GM20000 (cell line): Measurements from ENCODE around the gene KIF1A.
"Not testable (repeated sequence)": the region's sequence is repeated elsewhere in the genome, so short reads cannot be mapped to it uniquely, and the experiment has no call there.

Experiments
- DNase-seq: peaks from one replicate; pipeline ENCODE4 v3.0.0; 2012; ENCODE audit warnings: low spot score
- TF ChIP-seq, protein P1 (sequence below): IDR thresholded peaks from 2 replicates; pipeline ENCODE4 v1.5.1; 2012; ENCODE audit warnings: mild to moderate bottlenecking, control low read depth; ENCODE audit errors: extremely low read depth, missing control alignments

Gene KIF1A

DNA sequence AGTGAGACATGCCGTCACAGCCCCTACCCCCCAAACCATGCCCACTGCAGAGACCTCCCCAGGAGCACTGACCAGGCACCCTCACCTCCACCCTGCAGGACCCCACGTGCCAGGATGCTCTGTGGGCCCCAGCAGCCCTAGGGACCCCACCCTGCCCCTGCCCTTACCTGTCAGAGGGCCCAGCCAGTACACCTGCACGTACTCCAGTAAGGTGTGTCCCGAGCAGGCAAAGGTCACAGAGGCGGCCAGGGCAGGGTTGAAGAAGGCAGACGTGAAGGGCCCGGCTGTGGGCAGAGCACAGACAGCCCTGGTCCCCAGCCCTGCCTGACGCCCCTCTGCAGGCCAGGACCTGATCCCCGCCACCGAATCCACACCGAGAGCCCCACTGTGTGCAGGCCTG is 139.8 kb downstream of the KIF1A start:
- not testable (repeated sequence) for DNase-seq

GRCh38 chr2:240678909-240679308 is 141.1 kb downstream of the KIF1A start:
- not testable (repeated sequence) for DNase-seq

GRCh38 chr2:240678043-240678442 is 142.0 kb downstream of the KIF1A start:
- not testable (repeated sequence) for DNase-seq

DNA sequence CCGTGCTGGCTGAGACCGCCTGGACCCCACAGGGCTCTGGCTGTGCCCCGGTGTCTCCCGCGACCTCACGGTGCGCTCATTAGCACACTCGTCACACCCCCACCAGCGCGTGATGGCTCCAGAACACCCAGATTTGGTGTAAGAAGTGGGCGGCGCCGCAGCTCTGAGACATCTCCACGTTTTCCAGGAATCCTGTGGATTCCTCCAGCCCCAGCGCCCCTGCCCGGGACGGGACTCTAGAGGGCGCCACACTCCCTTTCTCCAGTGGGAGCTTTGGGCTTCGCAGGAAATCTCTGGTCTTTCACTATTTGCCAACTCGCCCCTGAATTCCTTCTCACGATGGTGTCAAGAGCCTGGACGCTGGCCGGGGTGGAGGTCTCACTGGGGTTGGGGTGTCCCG is 144.7 kb downstream of the KIF1A start:
- not testable (repeated sequence) for DNase-seq

GRCh38 chr2:240674461-240675184 is 145.4 kb downstream of the KIF1A start:
- DNase-seq: not testable (repeated sequence)

DNA sequence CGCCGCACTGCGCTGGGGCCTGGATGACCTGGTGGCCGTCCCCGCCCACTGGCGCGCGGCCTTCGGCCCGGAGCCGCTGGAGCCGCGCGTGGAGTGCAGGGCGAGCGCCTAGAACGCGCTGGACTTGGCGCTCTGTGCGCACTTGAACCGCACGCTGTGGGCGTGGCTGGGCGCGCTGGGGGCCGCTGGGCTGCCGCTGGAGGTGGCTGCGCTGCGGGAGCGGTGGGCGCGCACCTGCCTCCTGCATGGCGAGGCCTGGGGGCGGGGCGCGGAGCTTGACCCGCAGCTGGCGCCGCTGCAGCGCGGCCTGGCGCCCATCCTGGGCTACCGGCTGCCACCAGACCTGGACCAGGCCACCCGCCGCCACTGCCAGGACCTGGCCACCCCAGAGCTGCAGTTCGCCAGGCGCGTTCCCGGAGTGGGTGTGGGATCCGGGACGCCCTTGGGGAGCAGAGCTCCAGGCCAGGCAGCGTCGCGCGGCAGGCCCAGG is 147.3 kb downstream of the KIF1A start:
- TF ChIP-seq, protein P1, sequence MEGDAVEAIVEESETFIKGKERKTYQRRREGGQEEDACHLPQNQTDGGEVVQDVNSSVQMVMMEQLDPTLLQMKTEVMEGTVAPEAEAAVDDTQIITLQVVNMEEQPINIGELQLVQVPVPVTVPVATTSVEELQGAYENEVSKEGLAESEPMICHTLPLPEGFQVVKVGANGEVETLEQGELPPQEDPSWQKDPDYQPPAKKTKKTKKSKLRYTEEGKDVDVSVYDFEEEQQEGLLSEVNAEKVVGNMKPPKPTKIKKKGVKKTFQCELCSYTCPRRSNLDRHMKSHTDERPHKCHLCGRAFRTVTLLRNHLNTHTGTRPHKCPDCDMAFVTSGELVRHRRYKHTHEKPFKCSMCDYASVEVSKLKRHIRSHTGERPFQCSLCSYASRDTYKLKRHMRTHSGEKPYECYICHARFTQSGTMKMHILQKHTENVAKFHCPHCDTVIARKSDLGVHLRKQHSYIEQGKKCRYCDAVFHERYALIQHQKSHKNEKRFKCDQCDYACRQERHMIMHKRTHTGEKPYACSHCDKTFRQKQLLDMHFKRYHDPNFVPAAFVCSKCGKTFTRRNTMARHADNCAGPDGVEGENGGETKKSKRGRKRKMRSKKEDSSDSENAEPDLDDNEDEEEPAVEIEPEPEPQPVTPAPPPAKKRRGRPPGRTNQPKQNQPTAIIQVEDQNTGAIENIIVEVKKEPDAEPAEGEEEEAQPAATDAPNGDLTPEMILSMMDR: no peak
- DNase-seq: no peak

GRCh38 chr2:240672076-240672700 is 147.8 kb downstream of the KIF1A start:
- TF ChIP-seq, protein P1: no peak
- DNase-seq: no peak

DNA sequence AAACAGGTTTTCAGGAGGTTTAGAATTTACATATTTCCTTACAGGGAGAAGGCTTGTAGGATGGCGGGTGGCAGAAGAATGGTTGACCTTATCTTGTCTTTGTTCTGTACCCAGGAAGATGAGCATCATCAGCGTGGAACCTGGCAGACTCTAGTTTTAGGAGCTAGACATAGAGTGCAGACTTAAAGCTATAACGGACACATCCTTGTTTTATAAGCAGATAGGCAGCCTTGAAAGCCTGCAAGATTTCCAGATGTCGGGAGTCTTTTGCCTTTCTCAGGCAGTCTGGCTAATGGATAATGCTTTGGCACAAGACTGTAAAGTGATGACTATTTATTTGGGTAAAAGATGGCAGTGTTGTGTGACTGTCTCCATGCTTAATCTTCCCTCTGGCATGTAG is 149.1 kb downstream of the KIF1A start:
- no peak for DNase-seq
- TF ChIP-seq, protein P1: no peak

DNA sequence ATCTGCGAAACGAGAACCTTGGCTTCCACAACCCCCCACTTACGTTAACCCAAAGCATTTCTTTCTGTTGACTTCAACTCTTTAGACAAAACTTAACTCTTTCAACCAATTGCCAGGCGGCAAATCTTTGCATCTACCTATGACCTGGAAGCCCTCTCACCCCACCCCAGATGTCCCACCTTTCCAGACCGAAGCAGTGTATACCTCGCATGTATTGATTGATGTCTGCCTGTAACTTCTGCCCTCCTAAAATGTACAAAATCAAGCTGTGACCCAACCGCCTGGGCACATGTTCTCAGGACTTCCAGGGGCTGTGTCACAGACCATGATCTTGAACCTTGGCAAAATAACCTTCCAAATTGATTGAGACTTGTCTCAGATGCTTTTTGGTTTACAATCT is 149.6 kb downstream of the KIF1A start:
- no peak for DNase-seq
- TF ChIP-seq, protein P1: no peak

DNA sequence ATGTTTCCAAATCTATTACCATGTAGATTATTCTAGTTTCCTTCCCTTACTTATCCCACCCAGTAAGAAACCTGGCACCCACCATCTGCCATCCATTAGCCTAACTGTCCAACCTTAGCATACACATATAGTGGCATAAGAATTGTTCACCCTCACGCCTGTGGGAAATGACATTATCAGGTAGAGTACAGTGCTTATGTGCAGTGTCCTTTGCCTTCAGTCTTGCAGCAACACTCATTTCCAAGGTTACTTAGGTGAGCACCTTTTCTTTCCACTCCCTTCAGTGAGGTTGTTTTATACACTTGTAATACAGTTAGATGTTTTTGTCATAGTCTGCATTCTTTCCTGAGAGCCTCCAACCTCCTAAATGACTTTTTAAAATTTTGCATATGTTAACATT is 155.4 kb downstream of the KIF1A start:
- TF ChIP-seq, protein P1: no peak
- DNase-seq: no peak
